Dermis lymphatic vessel endothelial cell (primary cell): Measurements from ENCODE around the gene RBBP7. TPM values are rescaled to one million over a fixed set of nuclear protein-coding genes. Genes with fewer than 3 reads are reported as not detected.

ENCODE experiments used
- total RNA-seq: library from RNA; depleted of rRNA; stranded (reverse); fragments of >200 nt; gene quantifications from 2 replicates; pipeline ENCODE4 v1.2.1, GENCODE V29; 2014

Gene RBBP7
- total RNA-seq, result 91.0 and 118 TPM in 2 replicates

DNA sequence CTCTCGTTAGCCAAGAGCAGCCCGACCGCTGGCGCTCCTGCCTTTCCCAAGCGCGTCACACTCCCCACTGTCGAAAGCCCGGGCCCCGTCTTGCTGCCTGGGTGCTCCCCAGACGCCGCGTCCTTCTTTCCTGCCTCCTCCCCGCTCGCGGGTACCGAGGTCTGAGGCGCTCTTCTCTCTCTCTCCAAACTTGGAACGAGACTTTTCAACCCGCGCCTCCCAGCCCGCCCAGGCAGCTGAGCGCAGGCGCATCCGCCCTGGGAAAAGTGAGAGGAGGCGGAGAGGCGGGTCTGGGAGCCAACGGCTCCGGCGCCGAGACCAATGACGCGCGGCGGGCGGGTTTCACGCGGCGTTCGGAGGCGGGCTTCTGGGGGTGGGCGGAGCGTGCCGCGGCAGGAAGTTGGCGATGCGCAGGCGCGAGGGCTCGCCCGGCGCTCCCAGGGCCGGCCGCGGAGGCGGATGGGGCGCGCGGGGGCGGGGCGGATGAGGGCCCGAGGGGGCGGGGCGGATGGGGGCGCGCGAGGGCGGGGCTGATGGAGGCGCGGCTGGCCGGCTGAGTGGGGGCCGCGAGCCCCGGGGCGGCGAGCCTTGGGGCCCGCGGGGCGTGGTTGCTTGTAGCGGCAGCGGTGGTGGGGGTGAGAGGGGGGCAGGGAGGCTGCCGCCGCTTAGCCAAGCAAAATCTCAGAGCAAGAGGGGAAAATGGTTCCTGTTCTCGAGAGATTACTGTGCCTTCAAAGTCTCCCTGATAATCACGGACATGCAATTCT, at the start of gene RBBP7:
TSS of gene RBBP7 (minus strand) at position 268 of the 767 bp plus-strand sequence. CDS start 309 bp downstream, outside the sequence.

Other genes starting within 250 kb of the RBBP7 start
- gene S100G, start 220.2 kb downstream of the RBBP7 start, total RNA-seq, result not detected in 2 replicates
- gene CTPS2, start 157.7 kb downstream of the RBBP7 start, total RNA-seq, result 12.2 and 16.8 TPM in 2 replicates
- gene SYAP1, start 150.8 kb downstream of the RBBP7 start, total RNA-seq, result 23.2 and 34.2 TPM in 2 replicates
- 3.5 and 7.1 TPM in 2 replicates for gene TXLNG, start 83.9 kb downstream of the RBBP7 start, total RNA-seq
- 9.7 and 11.2 TPM in 2 replicates for gene REPS2, start 76.3 kb upstream of the RBBP7 start, total RNA-seq